Left forelimb (tissue), 1 donor: Measurements from ENCODE around the gene AUNIP.
A peak's percentile ranks its signal among the peaks of the same experiment; 100 is the strongest.

Experiments
- DNase-seq: peaks from one replicate; pipeline ENCODE4 v3.0.0-alpha.2; 2018; ENCODE audit warnings: low spot score

The AUNIP gene

DNA sequence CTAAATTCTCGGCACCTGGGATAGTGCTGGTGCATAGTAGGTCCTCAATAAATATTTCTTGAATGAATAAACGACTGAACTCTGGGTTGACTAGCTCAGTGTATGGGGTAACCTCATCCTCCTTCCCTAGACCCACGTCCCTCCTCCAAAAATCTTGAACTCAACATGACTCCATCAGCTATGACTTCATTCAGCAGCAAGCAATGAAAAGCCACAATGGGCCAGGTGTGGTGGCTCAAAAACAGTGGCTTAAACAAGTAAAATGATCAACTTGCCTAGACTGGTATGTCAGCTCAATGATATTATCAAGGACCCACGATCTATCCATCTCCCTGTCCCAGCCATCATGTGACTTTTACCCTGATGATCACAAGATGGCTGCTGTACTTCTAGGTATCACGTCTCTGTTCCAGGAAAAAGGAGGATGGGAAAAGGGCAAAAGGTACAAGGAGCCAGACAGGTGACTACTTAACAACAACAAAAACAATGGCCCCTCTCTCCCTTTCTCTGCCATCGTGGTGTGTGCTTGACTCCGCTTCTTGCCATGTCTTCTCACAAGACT is 29.2 kb upstream of the AUNIP start:
- no peak for DNase-seq

- DNase-seq, result no peak
These were observed 26.3 kb upstream of the AUNIP start for GRCh38 chr1:25885602-25886001.

- DNase-seq, result no peak
These were observed 22.0 kb upstream of the AUNIP start for GRCh38 chr1:25881266-25881665.

DNA sequence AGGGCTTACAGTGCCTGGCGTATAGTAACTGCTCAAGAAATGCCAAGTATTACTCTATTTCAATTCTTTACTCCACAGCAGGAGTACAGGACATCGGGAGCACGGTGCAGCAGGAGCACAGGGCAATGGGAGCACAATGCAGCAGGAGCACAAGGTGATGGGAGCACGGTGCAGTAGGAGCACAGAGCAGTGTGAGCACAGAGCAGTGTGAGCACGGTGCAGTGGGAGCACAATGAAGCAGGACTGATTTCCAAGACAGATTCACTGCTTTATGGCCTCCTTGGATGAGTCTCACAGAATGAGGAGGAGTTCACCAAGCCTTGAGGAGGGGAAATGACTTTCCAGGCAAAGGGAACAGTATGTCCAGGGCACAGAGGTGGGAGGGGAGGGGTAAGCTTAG is 21.3 kb upstream of the AUNIP start:
- no peak for DNase-seq

DNA sequence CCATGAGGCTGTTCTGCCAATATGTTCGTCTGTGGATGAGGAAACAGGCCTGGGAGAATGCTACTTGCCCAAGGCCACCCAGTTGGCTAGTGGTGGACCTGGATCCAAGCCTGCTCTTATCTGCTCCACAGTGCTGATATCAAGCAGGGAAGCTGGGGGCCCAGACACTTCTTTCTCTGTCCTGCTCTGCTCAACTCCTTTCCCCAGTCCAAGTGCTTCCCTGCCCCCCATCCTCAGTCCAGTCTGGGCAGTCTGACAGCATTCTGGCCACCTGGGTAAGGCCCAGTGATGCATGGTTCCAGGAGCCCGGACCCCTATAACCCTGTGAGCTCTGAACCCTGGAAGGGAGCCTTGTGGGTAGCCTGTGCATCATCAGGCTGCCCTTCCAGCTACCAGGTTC is 20.4 kb upstream of the AUNIP start:
- DNase-seq, result no peak

DNA sequence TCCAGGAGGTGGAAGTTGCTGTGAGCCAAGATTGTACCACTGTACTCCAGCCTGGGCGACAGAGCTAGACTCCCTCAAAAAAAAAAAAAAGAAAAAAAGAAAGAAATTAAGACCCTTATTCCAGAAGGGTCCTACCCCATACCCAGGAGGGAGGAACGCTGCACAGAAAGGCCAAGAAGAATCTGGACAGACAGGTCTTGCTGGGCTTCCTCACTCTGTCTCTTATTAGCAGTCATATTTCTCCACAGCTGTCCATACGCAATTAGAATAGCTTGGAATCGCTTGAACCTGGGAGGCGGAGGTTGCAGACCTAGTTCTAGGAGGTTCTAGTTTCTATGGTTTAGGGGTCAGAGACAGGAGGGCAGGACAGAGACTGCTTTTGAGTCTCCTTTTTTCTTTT is 19.4 kb upstream of the AUNIP start:
- DNase-seq, result no peak

- DNase-seq, result no peak
These were observed 17.9 kb upstream of the AUNIP start for GRCh38 chr1:25877155-25877554.

- DNase-seq, result no peak
These were observed 17.4 kb upstream of the AUNIP start for GRCh38 chr1:25876693-25877077.

GRCh38 chr1:25875856-25876692 is 16.8 kb upstream of the AUNIP start:
- DNase-seq, result no peak

DNA sequence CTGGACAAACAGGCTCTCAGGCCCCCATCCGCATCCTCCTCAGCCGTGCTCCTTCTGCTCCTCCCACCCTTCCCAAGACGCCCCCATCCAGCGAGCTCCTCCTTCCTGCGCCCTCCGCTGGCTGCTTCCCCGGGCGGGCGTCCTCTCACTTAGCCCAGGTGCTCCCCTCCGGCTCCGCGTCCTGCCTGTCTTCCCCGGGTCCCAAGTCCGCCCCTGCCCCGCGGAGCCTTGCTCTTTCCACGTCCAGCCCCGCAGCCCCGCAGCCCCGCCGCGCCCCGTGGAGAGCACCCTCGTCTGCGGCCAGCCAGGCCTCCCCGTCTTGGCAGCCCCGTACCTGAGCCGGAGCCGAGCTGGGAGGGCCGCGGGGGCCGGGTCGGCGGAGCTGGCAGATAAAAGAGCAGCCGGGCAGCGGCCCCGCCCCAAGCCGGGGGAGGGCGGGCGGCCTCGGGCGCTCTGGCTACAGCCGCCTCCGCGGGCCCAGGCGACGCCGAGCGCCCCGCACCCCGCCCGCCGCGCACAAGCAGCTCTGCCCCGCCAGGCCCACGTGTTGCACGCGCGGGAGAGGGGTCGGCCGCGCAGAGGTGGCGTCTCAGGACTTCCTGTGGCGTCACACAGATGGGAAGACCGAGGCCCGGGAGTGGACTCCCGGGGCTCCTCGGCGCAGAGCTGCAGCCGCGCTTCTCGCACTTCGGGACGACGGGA is 16.0 kb upstream of the AUNIP start, which contains the start of gene PAQR7:
Gene PAQR7 (minus strand): TSS at position 555 of the 702 bp plus-strand sequence. CDS start 11,869 bp downstream, outside the sequence.
- peak; percentile 83 for DNase-seq

DNA sequence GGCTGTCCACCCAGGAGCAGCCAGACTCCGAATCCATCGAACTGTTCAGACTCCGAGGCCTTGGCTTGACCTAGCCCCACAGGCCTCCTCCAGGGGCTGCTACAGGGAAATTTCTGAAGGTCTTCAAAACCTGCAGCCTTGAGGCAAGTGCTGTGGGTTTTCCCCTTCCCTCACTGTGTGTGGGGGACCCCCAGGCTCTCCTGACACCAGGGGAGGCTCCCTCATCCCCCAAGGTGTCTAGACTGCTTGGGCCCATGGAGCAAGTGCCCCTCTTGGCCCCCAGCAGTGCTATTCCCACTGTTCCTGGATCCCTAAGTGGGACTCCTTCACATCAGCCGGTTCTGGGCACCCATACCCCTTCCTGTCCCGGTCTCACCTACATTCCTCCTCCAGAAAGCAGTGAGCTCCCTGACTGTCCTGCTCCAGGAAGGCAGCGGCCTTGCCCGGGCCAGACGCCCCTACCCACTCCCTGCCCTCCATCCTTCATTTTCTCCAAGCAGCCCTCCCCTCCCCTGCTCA is 15.4 kb upstream of the AUNIP start:
- DNase-seq, result no peak

GRCh38 chr1:25874209-25874608 is 15.0 kb upstream of the AUNIP start:
- no peak for DNase-seq

DNA sequence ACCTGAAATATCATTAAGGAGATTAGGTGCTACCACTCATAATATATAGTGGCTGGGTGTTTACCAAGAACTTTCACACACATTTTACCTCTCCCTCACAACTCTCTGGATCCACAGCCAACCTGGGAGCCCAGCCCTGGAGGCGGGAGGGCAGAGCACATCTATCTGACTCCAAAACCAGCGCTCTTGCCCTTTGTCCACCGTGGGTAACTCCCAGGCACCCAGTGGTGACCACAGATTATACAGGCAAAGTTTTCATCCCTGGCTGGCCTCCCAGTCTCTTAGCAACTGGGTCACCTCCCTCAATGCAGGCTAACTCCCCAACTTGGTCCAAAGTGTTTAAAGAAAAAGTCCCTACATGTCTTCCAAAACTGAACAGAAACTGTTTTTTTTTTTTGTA is 13.9 kb upstream of the AUNIP start:
- DNase-seq, result no peak

- DNase-seq, result no peak
These were observed 13.5 kb upstream of the AUNIP start for GRCh38 chr1:25872713-25873112.

GRCh38 chr1:25871704-25872494 is 12.6 kb upstream of the AUNIP start:
- no peak for DNase-seq

DNA sequence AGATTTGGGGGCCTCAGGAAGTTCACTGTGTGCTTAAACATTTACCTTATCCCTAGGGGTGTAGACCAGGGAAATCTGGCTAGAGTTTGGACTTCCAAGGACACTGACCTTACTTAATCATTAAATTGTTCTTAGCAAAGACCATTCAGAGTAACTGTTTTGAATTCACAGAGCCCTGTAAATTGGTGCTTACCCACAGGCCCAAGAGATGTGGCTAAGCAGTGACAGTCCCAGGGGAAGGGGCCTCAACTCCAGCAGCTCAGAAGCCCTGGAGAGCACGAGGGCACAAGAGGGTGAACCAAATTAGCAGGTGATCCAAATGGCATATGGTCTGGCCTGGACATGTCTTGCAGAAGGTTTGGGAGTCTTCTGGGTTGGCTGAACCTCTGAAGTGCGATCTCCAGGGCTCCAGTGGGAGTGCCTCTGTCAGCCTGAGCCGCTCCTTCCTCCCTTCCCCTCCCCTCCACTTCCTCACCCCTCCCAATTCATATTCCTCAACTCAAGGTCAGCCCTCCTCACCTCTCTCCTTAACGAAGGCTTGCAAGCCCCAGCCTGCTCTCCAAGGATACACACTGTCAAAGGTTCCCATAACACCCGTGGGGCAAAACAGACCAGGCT is 11.9 kb upstream of the AUNIP start:
- no peak for DNase-seq

DNA sequence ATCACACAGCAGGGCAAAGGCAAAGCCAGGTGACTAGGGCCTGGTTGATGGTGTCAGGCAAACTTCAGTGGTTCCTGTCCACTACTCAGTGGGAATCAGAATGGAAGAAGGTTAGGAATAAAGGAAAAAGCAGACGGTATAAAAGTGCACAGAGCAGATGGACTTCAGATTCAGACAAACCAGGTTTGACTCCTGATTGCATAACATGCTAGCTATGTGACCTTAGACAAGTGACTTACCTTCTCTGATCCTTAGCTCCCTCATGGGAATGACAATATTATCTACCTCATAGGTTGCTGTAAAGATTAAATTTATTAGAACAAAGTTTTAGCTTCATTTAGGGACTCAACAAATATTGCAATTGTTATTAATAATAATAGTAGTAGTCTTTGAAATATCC is 11.4 kb upstream of the AUNIP start:
- no peak for DNase-seq

GRCh38 chr1:25869909-25870606 is 10.8 kb upstream of the AUNIP start:
- DNase-seq, result no peak

GRCh38 chr1:25867210-25867991 is 8.1 kb upstream of the AUNIP start:
- DNase-seq, result no peak

DNA sequence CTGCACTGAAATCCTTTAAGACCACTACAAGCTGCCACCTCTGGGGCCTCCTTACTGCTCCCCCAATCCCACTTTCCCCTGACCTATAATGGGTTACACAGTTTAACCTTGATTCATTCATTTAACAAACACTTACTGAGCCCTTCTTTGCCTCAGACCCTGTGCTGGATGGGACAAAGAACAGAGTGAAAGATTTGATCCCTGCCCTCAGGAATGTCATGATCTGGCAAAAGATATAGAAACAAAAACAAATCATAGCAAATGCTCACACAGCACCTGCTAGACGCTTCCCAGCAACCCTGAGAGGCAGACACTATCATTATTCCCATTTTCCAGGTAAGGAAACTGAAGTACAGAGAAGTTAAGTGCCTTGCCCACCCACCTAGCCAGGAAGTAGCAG is 7.0 kb upstream of the AUNIP start:
- no peak for DNase-seq
